IMR-90 (cell line): ENCODE measurements around the gene DIPK1B. TPM values are rescaled to one million over a fixed set of nuclear protein-coding genes. Genes with fewer than 3 reads are reported as not detected.

ENCODE experiments used
- ATAC-seq: fragments of 200-7000 bp; cut with Tn5 transposase; 2 replicates; pipeline ENCODE4 v1.9.1; 2020; ENCODE audit warnings: low read depth, mild to moderate bottlenecking, moderate library complexity
- BruUV-seq: library from RNA; stranded (reverse); fragments of 400-500 nt; replicated peaks from 2 replicates; lab custom pipeline; 2021; lab: Mats Ljungman, UMichigan
- CTCF ChIA-PET: fragments of 300-600 bp; formaldehyde crosslinking; extraction: SDS; loops from one replicate; lab custom pipeline; 2021; ENCODE audit warnings: antibody characterized with exemption; lab: Yijun Ruan, JAX
- POLR2A ChIA-PET: fragments of 300-600 bp; sonication (Branson Sonifier 250); formaldehyde crosslinking; loops from one replicate; lab custom pipeline; 2022; ENCODE audit warnings: antibody characterized with exemption; ENCODE audit not compliant: unreplicated experiment; lab: Charles Lee
- DNase-seq: peaks from one replicate; pipeline ENCODE4 v3.0.0; 2013
- H2AFZ ChIP-seq: replicated peaks from 2 replicates; pipeline ENCODE3; 2013; ENCODE audit warnings: low read length, mild to moderate bottlenecking; ENCODE audit not compliant: poor library complexity
- H2AK5ac ChIP-seq: 2 replicates; pipeline ENCODE4 v1.6.1; 2013; ENCODE audit warnings: low read depth, low read length, inconsistent platforms
- H2AK9ac ChIP-seq: replicated peaks from 2 replicates; pipeline ENCODE3; 2013; ENCODE audit warnings: mild to moderate bottlenecking, low read depth, low read length, moderate library complexity; ENCODE audit not compliant: poor library complexity
- H2BK120ac ChIP-seq: 2 replicates; pipeline ENCODE4 v1.6.1; 2013; ENCODE audit warnings: low read depth, low read length, inconsistent platforms
- H2BK15ac ChIP-seq: 3 replicates; pipeline ENCODE4 v1.6.1; 2013; ENCODE audit warnings: low read depth, low read length, inconsistent platforms
- H2BK20ac ChIP-seq: 2 replicates; pipeline ENCODE4 v1.6.1; 2013; ENCODE audit warnings: low read depth, mild to moderate bottlenecking, inconsistent platforms, low read length, moderate library complexity
- H2BK5ac ChIP-seq: 2 replicates; pipeline ENCODE4 v1.6.1; 2013; ENCODE audit warnings: mild to moderate bottlenecking, low read depth, low read length, inconsistent platforms; ENCODE audit not compliant: poor library complexity, severe bottlenecking
- H3K14ac ChIP-seq: replicated peaks from 2 replicates; pipeline ENCODE4 v1.6.1; 2013; ENCODE audit warnings: low read depth, low read length, inconsistent platforms
- H3K18ac ChIP-seq: 2 replicates; pipeline ENCODE4 v1.6.1; 2013; ENCODE audit warnings: low read depth, low read length, control low read depth
- H3K23ac ChIP-seq: 2 replicates; pipeline ENCODE4 v1.6.1; 2013; ENCODE audit warnings: low read depth, low read length, inconsistent platforms
- H3K27ac ChIP-seq: 2 replicates; pipeline ENCODE4 v1.5.1; 2013; ENCODE audit warnings: mild to moderate bottlenecking, control low read depth, low read length; ENCODE audit not compliant: insufficient read depth
- H3K27me3 ChIP-seq: 2 replicates; pipeline ENCODE4 v1.6.1; 2013; ENCODE audit warnings: low read length; ENCODE audit not compliant: control insufficient read depth, insufficient read depth
- H3K36me3 ChIP-seq: 2 replicates; pipeline ENCODE4 v1.6.1; 2013; ENCODE audit warnings: low read length, mixed read lengths; ENCODE audit not compliant: control insufficient read depth, insufficient read depth
- H3K4ac ChIP-seq: 2 replicates; pipeline ENCODE4 v1.6.1; 2013; ENCODE audit warnings: low read depth, low read length, inconsistent platforms
- H3K4me1 ChIP-seq: 2 replicates; pipeline ENCODE4 v1.6.1; 2013; ENCODE audit warnings: low read length, mixed read lengths; ENCODE audit not compliant: control insufficient read depth, insufficient read depth
- H3K4me2 ChIP-seq: 2 replicates; pipeline ENCODE4 v1.6.1; 2013; ENCODE audit warnings: low read depth, mild to moderate bottlenecking, control low read depth, low read length, moderate library complexity
- H3K4me3 ChIP-seq: 2 replicates; pipeline ENCODE4 v1.5.1; 2013; ENCODE audit warnings: low read depth, mild to moderate bottlenecking, control low read depth, low read length, moderate library complexity; ENCODE audit not compliant: insufficient read depth
- H3K56ac ChIP-seq: 2 replicates; pipeline ENCODE4 v1.6.1; 2013; ENCODE audit warnings: low read length, inconsistent platforms; ENCODE audit not compliant: insufficient read depth; ENCODE audit errors: extremely low read depth
- H3K79me1 ChIP-seq, 2 experiments: 2 replicates each; pipeline ENCODE4 v1.6.1; 2013; ENCODE audit warnings: low read length in 2 of 2, inconsistent platforms in 1 of 2, low read depth in 1 of 2
- H3K9ac ChIP-seq: 2 replicates; pipeline ENCODE4 v1.6.1; 2013; ENCODE audit warnings: low read depth, low read length, control low read depth
- H3K9me1 ChIP-seq: 2 replicates; pipeline ENCODE4 v1.6.1; 2013; ENCODE audit warnings: low read length, inconsistent platforms; ENCODE audit not compliant: insufficient read depth
- H3K9me3 ChIP-seq: 2 replicates; pipeline ENCODE4 v1.6.1; 2013; ENCODE audit warnings: low read length; ENCODE audit not compliant: control insufficient read depth, insufficient read depth
- H4K20me1 ChIP-seq: 2 replicates; pipeline ENCODE4 v1.6.1; 2013; ENCODE audit warnings: low read length, inconsistent platforms; ENCODE audit not compliant: insufficient read depth
- H4K5ac ChIP-seq: 2 replicates; pipeline ENCODE4 v1.6.1; 2013; ENCODE audit warnings: mild to moderate bottlenecking, low read depth, low read length, control low read depth
- H4K8ac ChIP-seq, 2 experiments: 2 replicates each; pipeline ENCODE4 v1.6.1; 2013; ENCODE audit warnings: low read depth in 2 of 2, low read length in 2 of 2, control low read depth in 1 of 2, inconsistent platforms in 1 of 2
- H4K91ac ChIP-seq: 2 replicates; pipeline ENCODE4 v1.6.1; 2013; ENCODE audit warnings: low read depth, low read length, inconsistent platforms; ENCODE audit not compliant: insufficient read depth
- ELK1 ChIP-seq: fragments of 150-350 bp; IDR thresholded peaks from 2 replicates; pipeline ENCODE4 v1.6.1; 2016; ENCODE audit warnings: low read depth, mild to moderate bottlenecking, low read length, moderate library complexity, borderline replicate concordance
- NFE2L2 ChIP-seq: fragments of 150-350 bp; IDR thresholded peaks from 2 replicates; pipeline ENCODE4 v1.6.1; 2016; ENCODE audit warnings: low read depth, mild to moderate bottlenecking, low read length
- SMC3 ChIP-seq: fragments of 150-350 bp; IDR thresholded peaks from 2 replicates; pipeline ENCODE4 v1.6.1; 2016; ENCODE audit warnings: low read depth, mild to moderate bottlenecking, antibody characterized with exemption, low read length, moderate library complexity
- WGBS, 2 experiments: methylation state at CpG; one replicate each; pipeline versions ENCODE4 v1.1.5 to v1.1.7; 2013; ENCODE audit warnings: missing lambda C conversion rate in 2 of 2; ENCODE audit not compliant: insufficient read length in 1 of 2; ENCODE audit errors: extremely low coverage in 2 of 2; 5-methylcytosine and 5-hydroxymethylcytosine counted together
- dilution Hi-C: fragments of 300-500 bp; cut with HindIII; formaldehyde crosslinking; loops from one replicate; pipeline ENCODE4 v1.14.3; 2018; ENCODE audit warnings: low sequenced_read_pairs; ENCODE audit not compliant: unreplicated experiment
- in situ Hi-C: fragments of 300-500 bp; cut with MboI; formaldehyde crosslinking; loops from 3 replicates; pipeline ENCODE4 v1.14.3; 2019; ENCODE audit warnings: low sequenced_read_pairs, inconsistent platforms, mixed read lengths
- intact Hi-C: fragments of 100-400 bp; cut with micrococcal nuclease; formaldehyde crosslinking; loops from 2 replicates; pipeline ENCODE4 v1.10.0; 2022
- polyA plus RNA-seq, 3 experiments: library from polyadenylated mRNA; depleted of rRNA; stranded (reverse); fragments of >200 nt; gene quantifications; 2 replicates each; pipeline ENCODE4 v1.2.3, GENCODE V29; 2012; ENCODE audit warnings: low replicate concordance in 1 of 3
- total RNA-seq: library from RNA; depleted of rRNA; stranded (reverse); fragments of >200 nt; gene quantifications from 2 replicates; pipeline ENCODE4 v1.2.3, GENCODE V29; 2012

DIPK1B gene
- total and polyA plus RNA-seq, 2 of the 4 experiments (the other 2 are of a cell fraction): 3.4 to 7.1 TPM

GRCh38 chr9:136729144-136729543 is 16.8 kb downstream of the DIPK1B start:
- H2AK9ac ChIP-seq: peak overlapping the region; percentile 55
- BruUV-seq: no TSS peak
- no peak for TF ChIP-seq SMC3
- no peak for TF ChIP-seq ELK1
- no peak for TF ChIP-seq NFE2L2
- ATAC-seq (no peak), DNase-seq (no peak)
- H4K8ac ChIP-seq: peak overlapping the region in 1 of 2 experiments; percentile 84; a peak in 2 of 4 replicates
- intact Hi-C loops (no loop called here), dilution Hi-C loops (no loop called here), in situ Hi-C loops (no loop called here)
- H3K56ac ChIP-seq: no peak overlapping the region
- H3K27me3 ChIP-seq: no peaks in the 10 kb centered on the region
- H3K9ac ChIP-seq: peak overlapping the region; percentile 48
- no peak overlapping the region for H3K18ac ChIP-seq
- peak overlapping the region; percentile 92 for H2AFZ ChIP-seq
- no peak overlapping the region for H2BK120ac ChIP-seq
- peaks cover 22% of the 10 kb centered on the region for H3K36me3 ChIP-seq
- H3K23ac ChIP-seq: peak overlapping the region; percentile 71; the same call in 1 of the 2 replicates
- peaks cover 22 to 67% of the 10 kb centered on the region in 2 experiments for H3K79me1 ChIP-seq
- peaks cover 38% of the 10 kb centered on the region for H4K20me1 ChIP-seq
- no peak overlapping the region for H2BK20ac ChIP-seq
- peak overlapping the region; percentile 84; the same call in 1 of the 2 replicates for H3K4ac ChIP-seq
- ChIA-PET POLR2A (no interaction called here), CTCF (no interaction called here)
- H3K4me3 ChIP-seq: peak overlapping the region; percentile 98
- no peak overlapping the region for H4K5ac ChIP-seq
- no peak overlapping the region for H2BK5ac ChIP-seq
- no peak overlapping the region for H3K14ac ChIP-seq
- H3K27ac ChIP-seq: no peak overlapping the region
- H3K9me1 ChIP-seq: peaks cover 15% of the 10 kb centered on the region
- no peak overlapping the region for H2BK15ac ChIP-seq
- no CpG with 5 or more reads among the region's 7 CpGs for WGBS, 2 experiments
- peak overlapping the region; percentile 71 for H3K4me2 ChIP-seq
- H4K91ac ChIP-seq: peak overlapping the region; percentile 38; the same call in 1 of the 2 replicates
- H2AK5ac ChIP-seq: no peak overlapping the region
- peaks cover 14% of the 10 kb centered on the region for H3K4me1 ChIP-seq
- H3K9me3 ChIP-seq: no peaks in the 10 kb centered on the region
